ENCODE results near the gene HCFC1. TPM values are rescaled to one million over a fixed set of nuclear protein-coding genes. Genes with fewer than 3 reads are reported as not detected.

The HCFC1 gene
- total and polyA plus RNA-seq, 9 of the 15 experiments (the other 6 are each of a cell fraction or from before 2014, with no cell fraction given), result 2.8 to 133 (median 17.1) TPM

- TF ChIP-seq RFX7 (CRISPR knock-in tag; IDR thresholded peaks at IDR 0.05) (no peak), ZNF347 (CRISPR knock-in tag; IDR thresholded peaks at IDR 0.05; ENCODE audit: low read depth) (no peak), ZNF41 (CRISPR knock-in tag; conservative IDR thresholded peaks at IDR 0.05) (no peak), MAFF (IDR thresholded peaks at IDR 0.05; ENCODE audit: low read length) (no peak), GABPA (tag; conservative IDR thresholded peaks at IDR 0.05; ENCODE audit: low read depth) (no peak), EP400 (IDR thresholded peaks at IDR 0.05) (peak; percentile 58; the same call in 1 of the 2 replicates), MLLT1 (IDR thresholded peaks at IDR 0.05) (peak in 1 of 2 experiments; percentile 17; a peak in 1 of 4 replicates), CCAR2 (IDR thresholded peaks at IDR 0.05; ENCODE audit: low read depth, low read length) (no peak), ARID2 (IDR thresholded peaks at IDR 0.05) (no peak), NFYB (IDR thresholded peaks at IDR 0.05; ENCODE audit: extremely low read depth, insufficient read length) (no peak), EZH2 (IDR thresholded peaks at IDR 0.05; ENCODE audit: borderline replicate concordance, low read depth, low read length) (peak; percentile 83; the same call in 1 of the 2 replicates), ELF4 (CRISPR knock-in tag; IDR thresholded peaks at IDR 0.05) (peak; percentile 94), ETS2 (tag; IDR thresholded peaks at IDR 0.05; ENCODE audit: borderline replicate concordance, poor library complexity, severe bottlenecking) (no peak), ZNF584 (CRISPR knock-in tag; IDR thresholded peaks at IDR 0.05; ENCODE audit: low read depth) (peak; percentile 30; the same call in 1 of the 2 replicates), STAT5A (IDR thresholded peaks at IDR 0.05; ENCODE audit: borderline replicate concordance, low read length) (peak; percentile 98), KAT2B (IDR thresholded peaks at IDR 0.05; ENCODE audit: low read depth, low read length) (no peak)
- TF ChIP-seq, protein P1, sequence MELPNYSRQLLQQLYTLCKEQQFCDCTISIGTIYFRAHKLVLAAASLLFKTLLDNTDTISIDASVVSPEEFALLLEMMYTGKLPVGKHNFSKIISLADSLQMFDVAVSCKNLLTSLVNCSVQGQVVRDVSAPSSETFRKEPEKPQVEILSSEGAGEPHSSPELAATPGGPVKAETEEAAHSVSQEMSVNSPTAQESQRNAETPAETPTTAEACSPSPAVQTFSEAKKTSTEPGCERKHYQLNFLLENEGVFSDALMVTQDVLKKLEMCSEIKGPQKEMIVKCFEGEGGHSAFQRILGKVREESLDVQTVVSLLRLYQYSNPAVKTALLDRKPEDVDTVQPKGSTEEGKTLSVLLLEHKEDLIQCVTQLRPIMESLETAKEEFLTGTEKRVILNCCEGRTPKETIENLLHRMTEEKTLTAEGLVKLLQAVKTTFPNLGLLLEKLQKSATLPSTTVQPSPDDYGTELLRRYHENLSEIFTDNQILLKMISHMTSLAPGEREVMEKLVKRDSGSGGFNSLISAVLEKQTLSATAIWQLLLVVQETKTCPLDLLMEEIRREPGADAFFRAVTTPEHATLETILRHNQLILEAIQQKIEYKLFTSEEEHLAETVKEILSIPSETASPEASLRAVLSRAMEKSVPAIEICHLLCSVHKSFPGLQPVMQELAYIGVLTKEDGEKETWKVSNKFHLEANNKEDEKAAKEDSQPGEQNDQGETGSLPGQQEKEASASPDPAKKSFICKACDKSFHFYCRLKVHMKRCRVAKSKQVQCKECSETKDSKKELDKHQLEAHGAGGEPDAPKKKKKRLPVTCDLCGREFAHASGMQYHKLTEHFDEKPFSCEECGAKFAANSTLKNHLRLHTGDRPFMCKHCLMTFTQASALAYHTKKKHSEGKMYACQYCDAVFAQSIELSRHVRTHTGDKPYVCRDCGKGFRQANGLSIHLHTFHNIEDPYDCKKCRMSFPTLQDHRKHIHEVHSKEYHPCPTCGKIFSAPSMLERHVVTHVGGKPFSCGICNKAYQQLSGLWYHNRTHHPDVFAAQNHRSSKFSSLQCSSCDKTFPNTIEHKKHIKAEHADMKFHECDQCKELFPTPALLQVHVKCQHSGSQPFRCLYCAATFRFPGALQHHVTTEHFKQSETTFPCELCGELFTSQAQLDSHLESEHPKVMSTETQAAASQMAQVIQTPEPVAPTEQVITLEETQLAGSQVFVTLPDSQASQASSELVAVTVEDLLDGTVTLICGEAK (IDR thresholded peaks at IDR 0.05), result no peak
- TF ChIP-seq, protein P1 (CRISPR knock-in tag; IDR thresholded peaks at IDR 0.05), result no peak
Observed at GRCh38 chrX:153897899-153898298, 73.7 kb downstream of the HCFC1 start (continued).
